Activated gamma-delta T cell treated with Interleukin-2 at 50 U/mL for 16 hours (primary cell): ENCODE results near the gene OSM.
A peak's percentile ranks its signal among the peaks of the same experiment; 100 is the strongest.

ENCODE experiments used
- DNase-seq: peaks from one replicate; pipeline ENCODE4 v3.0.0-alpha.2; 2020

OSM gene

GRCh38 chr22:30266445-30267381 is at the start of gene OSM:
OSM (minus strand) TSS chr22:30266851; CDS start chr22:30266799, 52 bp downstream.
- peak; percentile 70 for DNase-seq

GRCh38 chr22:30315962-30316576 is 49.4 kb upstream of the OSM start:
- no peak for DNase-seq

- no peak for DNase-seq
These were observed 48.3 kb upstream of the OSM start for GRCh38 chr22:30314915-30315314.

GRCh38 chr22:30313527-30314363 is 47.1 kb upstream of the OSM start:
- no peak for DNase-seq

- DNase-seq = no peak
These were observed 45.4 kb upstream of the OSM start for GRCh38 chr22:30312053-30312452.

- DNase-seq = no peak
These were observed 44.5 kb upstream of the OSM start for GRCh38 chr22:30310881-30311771.

- DNase-seq = peak; percentile 31
These were observed 43.5 kb upstream of the OSM start for GRCh38 chr22:30309951-30310741.

- no peak for DNase-seq
These were observed 42.0 kb upstream of the OSM start for GRCh38 chr22:30308518-30309230.

- no peak for DNase-seq
These were observed 41.4 kb upstream of the OSM start for GRCh38 chr22:30308093-30308492.

GRCh38 chr22:30307041-30307574 is 40.5 kb upstream of the OSM start:
- DNase-seq = no peak

- DNase-seq = no peak
These were observed 40.0 kb upstream of the OSM start for GRCh38 chr22:30306627-30307011.

- DNase-seq = peak; percentile 36
These were observed 39.4 kb upstream of the OSM start for GRCh38 chr22:30305906-30306626.

GRCh38 chr22:30305519-30305905 is 38.9 kb upstream of the OSM start:
- peak; percentile 59 for DNase-seq

GRCh38 chr22:30304495-30305244 is 38.0 kb upstream of the OSM start:
- no peak for DNase-seq

- DNase-seq = no peak
These were observed 36.1 kb upstream of the OSM start for GRCh38 chr22:30302810-30303138.

- DNase-seq = no peak
These were observed 35.6 kb upstream of the OSM start for GRCh38 chr22:30301995-30302809.

GRCh38 chr22:30299322-30299721 is 32.7 kb upstream of the OSM start:
- DNase-seq = no peak

- no peak for DNase-seq
These were observed 31.5 kb upstream of the OSM start for GRCh38 chr22:30297991-30298701.
